GM12865 (cell line): Measurements from ENCODE around the gene FMN1.

Experiments used
- DNase-seq: peaks from one replicate; pipeline ENCODE4 v3.0.0; 2010; ENCODE audit warnings: low read depth
- H3K4me3 ChIP-seq: 2 replicates; pipeline ENCODE4 v1.5.1; 2011; ENCODE audit warnings: mild to moderate bottlenecking, low read depth, low read length, control low read depth
- CTCF ChIP-seq: IDR thresholded peaks from 2 replicates; pipeline ENCODE4 v1.5.1; 2011; ENCODE audit warnings: low read length, control low read depth, low read depth, inconsistent platforms; ENCODE audit not compliant: insufficient read depth; ENCODE audit errors: missing control alignments

The FMN1 gene

GRCh38 chr15:33034588-33034987 lies 159.9 kb downstream of the FMN1 start:
- no peak for DNase-seq
- no peak for TF ChIP-seq CTCF
- no peak overlapping the region for H3K4me3 ChIP-seq

GRCh38 chr15:33032053-33032452 lies 162.5 kb downstream of the FMN1 start:
- H3K4me3 ChIP-seq = no peak overlapping the region
- TF ChIP-seq CTCF = no peak
- DNase-seq = no peak

GRCh38 chr15:33031324-33031821 lies 163.1 kb downstream of the FMN1 start:
- TF ChIP-seq CTCF = no peak

GRCh38 chr15:33030315-33030714 lies 164.2 kb downstream of the FMN1 start:
- DNase-seq = no peak
- H3K4me3 ChIP-seq = no peak overlapping the region
- no peak for TF ChIP-seq CTCF

More at GRCh38 chr15:33031324-33031821, 163.1 kb downstream of the FMN1 start:
- no peak for DNase-seq
- no peak overlapping the region for H3K4me3 ChIP-seq

- no peak for DNase-seq
- no peak for TF ChIP-seq CTCF
- H3K4me3 ChIP-seq = no peak overlapping the region
These were observed 165.3 kb downstream of the FMN1 start for GRCh38 chr15:33029109-33029652.

GRCh38 chr15:33028495-33028894 lies 166.0 kb downstream of the FMN1 start:
- no peak for DNase-seq
- TF ChIP-seq CTCF = no peak
- H3K4me3 ChIP-seq = no peak overlapping the region
